GM21360 (cell line): ENCODE data around the gene TMEM150C.
"Not testable (repeated sequence)": the region's sequence is repeated elsewhere in the genome, so short reads cannot be mapped to it uniquely, and the experiment has no call there.

Source experiments
- ATAC-seq: cut with Tn5 transposase; IDR thresholded peaks from one replicate; pipeline ENCODE4 v1.9.1; 2021; ENCODE audit warnings: mild to moderate bottlenecking, moderate library complexity; ENCODE audit not compliant: unreplicated experiment

TMEM150C gene

GRCh38 chr4:82569727-82570126 is 7.9 kb upstream of the TMEM150C start:
- no peak for ATAC-seq

DNA sequence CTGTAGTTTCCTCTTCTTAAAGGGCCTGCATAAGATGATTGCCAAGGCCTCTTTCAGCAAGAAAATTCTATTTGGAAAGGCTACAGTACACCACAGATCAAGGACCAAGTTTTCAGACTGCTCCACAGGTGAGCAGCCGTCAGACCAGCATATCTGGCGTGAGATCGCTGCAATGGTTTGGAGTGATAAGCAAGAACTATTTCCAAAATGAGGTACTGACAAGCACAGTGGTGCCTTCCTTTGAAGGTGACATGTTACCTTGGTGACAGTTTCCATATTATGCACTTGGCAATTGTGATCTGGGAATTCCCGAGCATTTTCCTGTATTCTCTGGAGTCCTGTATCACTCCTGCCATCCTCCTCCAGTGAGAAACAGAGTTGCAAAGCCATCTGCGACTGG is 7.3 kb upstream of the TMEM150C start:
- no peak for ATAC-seq

DNA sequence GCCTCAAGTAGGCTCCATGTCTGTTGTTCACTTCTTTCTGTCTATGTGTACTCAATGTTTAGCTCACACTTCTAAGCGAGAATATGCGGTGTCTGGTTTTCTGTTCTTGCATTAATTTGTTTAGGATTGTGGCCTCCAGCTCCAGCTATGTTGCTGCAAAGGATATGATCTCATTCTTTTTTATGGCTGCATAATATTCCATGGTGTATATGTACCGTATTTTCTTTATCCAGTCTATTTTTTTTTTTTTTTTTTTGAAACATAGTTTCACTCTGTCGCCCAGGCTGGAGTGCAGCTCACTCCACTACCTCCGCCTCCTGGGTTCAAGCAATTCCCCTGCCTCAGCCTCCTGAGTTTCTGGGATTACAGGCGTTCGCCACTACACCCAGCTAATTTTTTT is 5.7 kb upstream of the TMEM150C start:
- no peak for ATAC-seq

GRCh38 chr4:82562564-82562854 is 721 bp upstream of the TMEM150C start:
- no peak for ATAC-seq

DNA sequence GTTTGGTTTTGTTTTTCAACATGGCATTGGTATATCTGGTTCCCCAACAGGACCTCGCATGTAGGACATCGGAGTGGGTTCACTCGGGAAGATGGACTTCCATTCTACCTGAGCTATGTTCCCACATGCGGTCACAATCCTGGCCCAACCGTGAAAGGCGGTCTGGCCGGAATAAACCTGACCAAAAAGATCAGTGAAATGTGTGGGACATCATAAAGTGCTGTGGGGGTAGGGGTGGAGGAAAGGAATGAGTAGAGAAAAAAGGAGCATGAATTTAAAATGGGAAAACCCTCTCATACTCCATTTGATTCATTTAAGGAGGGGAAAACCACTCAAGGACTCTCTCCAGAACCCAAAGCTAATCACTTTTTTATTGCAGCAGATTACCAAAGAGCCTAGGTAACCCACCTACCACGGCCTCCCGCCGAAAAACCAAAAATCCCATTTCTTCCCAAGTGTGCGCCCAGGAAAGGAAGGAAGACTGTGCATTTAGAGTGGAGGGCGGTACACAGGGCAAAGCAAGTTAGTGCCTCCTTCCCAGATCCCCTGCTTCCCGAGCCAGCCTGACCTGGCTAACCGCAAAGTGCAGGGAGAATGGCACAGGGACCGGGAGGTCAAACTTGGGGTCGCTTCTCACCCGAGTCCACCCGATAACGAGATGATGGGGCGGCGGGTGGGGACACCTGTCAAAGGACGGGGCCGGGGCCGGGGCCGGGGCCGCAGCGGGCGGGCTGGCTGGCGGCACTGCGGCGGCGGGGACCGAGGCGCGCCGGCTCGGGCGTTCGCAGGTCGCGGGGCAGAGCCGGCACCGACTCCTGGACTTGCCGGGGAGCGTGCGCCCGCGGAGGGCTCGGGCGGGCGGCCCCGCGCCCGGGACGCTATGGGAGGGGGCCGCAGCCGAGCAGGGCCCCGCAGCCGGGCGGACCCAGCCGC is 669 bp downstream of the TMEM150C start:
- ATAC-seq, result no peak

GRCh38 chr4:82559735-82560120 is 2.1 kb downstream of the TMEM150C start:
- ATAC-seq, result no peak

- ATAC-seq, result not testable (repeated sequence)
These were observed 2.6 kb downstream of the TMEM150C start for GRCh38 chr4:82559090-82559734.

DNA sequence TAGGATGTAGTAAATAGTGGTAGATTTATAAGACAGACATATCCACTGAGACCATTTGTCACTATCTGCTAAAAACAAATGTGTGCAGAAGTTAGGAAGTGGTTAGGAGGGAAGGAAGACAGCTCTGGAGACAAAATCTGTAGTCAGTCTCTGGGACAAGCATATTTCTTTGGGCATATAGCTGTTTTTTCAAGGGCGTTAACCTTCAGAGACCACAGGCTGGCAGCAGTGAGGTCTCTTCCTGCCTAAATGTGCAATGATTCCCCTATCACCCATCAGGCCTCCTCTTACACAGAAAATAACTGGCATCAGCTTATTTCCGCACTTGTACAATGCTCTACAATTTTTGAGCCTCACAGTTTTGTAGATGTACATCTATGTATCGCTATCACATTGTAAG is 6.5 kb downstream of the TMEM150C start:
- no peak for ATAC-seq

DNA sequence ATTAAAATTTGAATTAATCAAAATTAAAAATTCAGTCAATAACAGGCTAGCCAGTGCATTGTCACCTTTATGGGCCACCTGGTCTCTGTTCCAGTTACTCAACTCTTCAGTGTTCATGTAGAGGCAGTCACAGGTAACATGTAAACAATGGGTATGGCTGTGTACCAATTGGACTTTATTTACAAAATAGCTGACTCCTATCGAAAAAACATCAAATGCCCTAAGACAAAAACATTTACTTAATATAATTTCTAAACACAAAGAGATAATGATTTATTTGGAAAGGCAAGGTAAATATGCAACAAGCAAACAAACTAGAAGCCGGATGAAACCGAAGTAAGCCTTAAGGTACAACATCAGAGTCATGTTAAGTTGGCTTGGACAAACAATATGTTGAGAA is 8.8 kb downstream of the TMEM150C start:
- no peak for ATAC-seq

- no peak for ATAC-seq
These were observed 10.1 kb downstream of the TMEM150C start for GRCh38 chr4:82551734-82552133.

GRCh38 chr4:82547850-82548249 is 13.9 kb downstream of the TMEM150C start:
- not testable (repeated sequence) for ATAC-seq

GRCh38 chr4:82543131-82543530 is 18.7 kb downstream of the TMEM150C start:
- ATAC-seq, result no peak

DNA sequence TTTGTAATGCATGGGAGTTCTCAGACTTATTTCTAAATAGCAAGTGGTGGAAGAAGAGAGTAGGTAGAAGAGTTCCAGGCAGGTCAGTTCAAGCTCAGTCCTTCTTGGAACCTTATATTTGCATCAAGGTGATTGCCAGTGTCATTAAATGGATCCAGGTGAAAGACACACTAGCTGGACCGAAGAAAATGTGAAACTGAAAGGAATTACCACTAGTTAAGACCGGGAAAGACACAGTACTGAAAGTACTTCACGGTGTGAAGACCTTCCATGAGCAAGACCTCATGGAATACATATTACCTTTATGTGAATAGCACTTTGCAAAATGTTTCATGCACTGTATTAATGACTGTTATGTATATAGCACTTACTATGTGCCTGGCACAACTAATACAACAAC is 19.1 kb downstream of the TMEM150C start:
- ATAC-seq, result no peak

DNA sequence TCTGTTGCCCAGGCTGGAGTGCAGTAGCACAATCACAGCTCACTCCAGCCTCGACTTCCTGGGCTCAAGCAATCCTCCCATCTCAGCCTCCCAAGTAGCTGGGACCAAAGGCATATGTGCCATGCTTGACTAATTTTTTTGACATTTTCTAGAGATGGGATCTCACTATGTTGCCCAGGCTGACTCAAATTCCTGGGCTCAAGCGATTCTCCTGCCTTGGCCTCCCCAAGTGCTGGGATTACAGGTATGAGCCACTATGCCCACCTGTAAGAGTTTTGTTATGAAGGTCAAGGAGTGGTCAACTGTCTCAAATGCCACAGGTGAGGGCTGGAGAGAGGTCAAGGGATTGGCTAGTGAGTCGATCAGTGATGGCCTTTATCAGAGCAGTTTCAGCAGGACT is 32.5 kb downstream of the TMEM150C start:
- no peak for ATAC-seq

DNA sequence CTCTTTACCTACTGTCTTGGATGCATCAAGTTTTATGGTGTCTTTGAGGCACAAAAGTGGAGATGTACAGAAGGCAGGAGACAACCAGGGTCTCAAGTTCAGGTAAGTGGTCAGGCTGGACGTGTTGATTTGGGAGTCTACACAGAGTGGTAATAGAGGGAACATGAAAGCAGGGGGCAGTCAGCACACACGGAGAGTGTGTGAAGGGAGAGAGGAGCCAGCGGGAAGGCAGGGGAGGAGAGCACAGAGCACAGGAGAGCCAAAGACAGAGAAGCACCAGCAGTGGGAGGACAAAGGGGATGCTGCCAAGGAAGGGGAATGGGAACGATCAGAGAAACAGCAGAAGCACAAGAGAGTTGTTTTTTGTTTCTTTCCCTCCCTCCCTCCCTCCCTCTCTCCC is 32.9 kb downstream of the TMEM150C start:
- ATAC-seq, result no peak

DNA sequence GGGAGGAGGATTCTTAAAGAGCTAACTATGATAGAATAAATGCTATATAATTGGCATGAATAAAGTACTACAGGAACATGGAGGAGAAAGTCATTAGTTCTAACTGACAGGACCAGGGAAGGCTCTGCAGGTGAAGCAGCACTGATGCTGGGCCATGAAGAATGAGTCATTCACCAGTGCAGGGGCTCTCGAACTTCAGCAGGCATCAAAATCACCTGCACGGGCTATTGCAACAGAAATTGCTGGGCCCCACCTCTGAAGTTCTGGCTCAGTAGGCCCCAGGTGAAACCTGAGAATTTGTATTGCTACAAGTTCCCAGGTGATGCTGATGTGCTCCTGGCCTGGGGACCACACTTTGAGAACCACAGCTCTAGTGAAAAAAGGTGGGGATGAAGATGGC is 33.7 kb downstream of the TMEM150C start:
- ATAC-seq, result no peak

- ATAC-seq, result no peak
These were observed 36.4 kb downstream of the TMEM150C start for GRCh38 chr4:82525307-82525911.

- ATAC-seq, result no peak
These were observed 37.1 kb downstream of the TMEM150C start for GRCh38 chr4:82524570-82525152.

GRCh38 chr4:82523179-82523578 is 38.6 kb downstream of the TMEM150C start:
- ATAC-seq, result no peak

- ATAC-seq, result no peak
These were observed 39.3 kb downstream of the TMEM150C start for GRCh38 chr4:82522472-82522871.

GRCh38 chr4:82521283-82521682 is 40.5 kb downstream of the TMEM150C start:
- no peak for ATAC-seq

DNA sequence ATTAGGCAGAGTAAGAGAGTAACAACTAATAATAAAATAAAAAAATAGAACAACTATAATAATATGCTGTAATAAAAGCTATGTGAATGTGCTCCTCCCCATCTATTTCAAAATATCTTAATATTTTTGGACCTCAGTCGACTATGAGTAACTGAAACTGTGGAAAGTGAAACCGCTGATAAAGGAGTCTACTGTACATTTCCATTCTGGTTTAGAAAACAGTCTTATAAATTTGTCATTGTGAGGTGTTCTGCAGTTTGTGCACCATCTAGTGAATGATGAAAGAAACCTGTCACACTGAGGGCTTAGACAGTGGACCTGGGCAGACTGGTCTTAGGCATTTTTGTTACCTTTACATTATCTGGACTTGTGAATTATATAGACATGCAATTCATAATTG is 42.0 kb downstream of the TMEM150C start:
- no peak for ATAC-seq
